ENCODE measurements around the gene GATAD2A. TPM values are rescaled to one million over a fixed set of nuclear protein-coding genes. Genes with fewer than 3 reads are reported as not detected.

The GATAD2A gene
- total RNA-seq, 1 donor from 2014 or later: 91.0 TPM

DNA sequence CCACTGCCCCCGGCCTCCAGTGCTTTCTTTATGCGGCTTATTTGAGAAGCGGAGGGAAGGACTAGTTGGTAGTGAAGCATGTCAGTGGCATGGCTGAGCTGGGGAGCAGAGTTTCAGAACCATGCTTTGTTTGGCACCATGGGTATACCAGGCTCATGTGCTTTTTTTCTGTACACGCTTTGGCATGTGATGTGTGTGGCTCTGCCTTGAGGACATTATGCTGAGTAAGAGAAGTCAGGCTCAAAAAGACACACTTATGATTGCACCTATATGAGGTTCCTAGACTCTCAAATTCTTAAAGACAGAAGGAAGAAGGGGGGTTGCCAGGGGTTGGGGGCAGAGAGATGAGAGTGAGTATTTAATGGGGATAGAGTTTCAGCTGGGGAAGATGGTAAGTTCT is 21.3 kb downstream of the GATAD2A start:
- DNase-seq (ENCODE audit: low spot score, unreplicated experiment): no peak
- H3K27me3 Mint-ChIP-seq: no peaks in the 10 kb centered on the region
- peaks cover 1% of the 10 kb centered on the region for H3K4me1 Mint-ChIP-seq (ENCODE audit: low read depth)
- TF ChIP-seq, protein P1, sequence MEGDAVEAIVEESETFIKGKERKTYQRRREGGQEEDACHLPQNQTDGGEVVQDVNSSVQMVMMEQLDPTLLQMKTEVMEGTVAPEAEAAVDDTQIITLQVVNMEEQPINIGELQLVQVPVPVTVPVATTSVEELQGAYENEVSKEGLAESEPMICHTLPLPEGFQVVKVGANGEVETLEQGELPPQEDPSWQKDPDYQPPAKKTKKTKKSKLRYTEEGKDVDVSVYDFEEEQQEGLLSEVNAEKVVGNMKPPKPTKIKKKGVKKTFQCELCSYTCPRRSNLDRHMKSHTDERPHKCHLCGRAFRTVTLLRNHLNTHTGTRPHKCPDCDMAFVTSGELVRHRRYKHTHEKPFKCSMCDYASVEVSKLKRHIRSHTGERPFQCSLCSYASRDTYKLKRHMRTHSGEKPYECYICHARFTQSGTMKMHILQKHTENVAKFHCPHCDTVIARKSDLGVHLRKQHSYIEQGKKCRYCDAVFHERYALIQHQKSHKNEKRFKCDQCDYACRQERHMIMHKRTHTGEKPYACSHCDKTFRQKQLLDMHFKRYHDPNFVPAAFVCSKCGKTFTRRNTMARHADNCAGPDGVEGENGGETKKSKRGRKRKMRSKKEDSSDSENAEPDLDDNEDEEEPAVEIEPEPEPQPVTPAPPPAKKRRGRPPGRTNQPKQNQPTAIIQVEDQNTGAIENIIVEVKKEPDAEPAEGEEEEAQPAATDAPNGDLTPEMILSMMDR (IDR thresholded peaks at IDR 0.05; ENCODE audit: unreplicated experiment): no peak
- peak overlapping the region; percentile 11 for H3K27ac Mint-ChIP-seq
- H3K9me3 Mint-ChIP-seq (ENCODE audit: low read depth): no peaks in the 10 kb centered on the region
- no peak overlapping the region for H3K4me3 Mint-ChIP-seq (ENCODE audit: low read depth)
- no peaks in the 10 kb centered on the region for H3K36me3 Mint-ChIP-seq (ENCODE audit: insufficient read depth)

DNA sequence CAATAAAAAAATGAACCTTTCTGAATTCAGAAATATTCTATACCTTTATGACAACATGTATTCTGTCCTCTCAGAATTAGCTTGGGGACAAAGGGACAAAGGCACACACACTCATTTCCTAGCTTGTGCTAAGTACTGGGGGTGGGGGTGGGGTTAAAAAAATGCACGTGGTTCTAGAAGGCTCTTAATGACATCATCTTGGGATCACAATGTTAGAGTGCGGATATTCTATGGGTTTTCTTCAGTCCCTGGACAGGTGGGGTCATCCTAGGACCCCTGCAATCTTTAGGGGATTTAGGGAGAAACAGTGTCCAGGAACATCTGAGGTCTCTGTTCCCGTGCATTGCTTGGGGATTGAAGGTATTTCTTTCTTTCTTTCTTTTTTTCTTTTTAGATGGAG is 21.8 kb downstream of the GATAD2A start:
- Mint-ChIP-seq H3K4me1 (ENCODE audit: low read depth) (peaks cover 1% of the 10 kb centered on the region), H3K27ac (no peak overlapping the region), H3K27me3 (no peaks in the 10 kb centered on the region), H3K4me3 (ENCODE audit: low read depth) (no peak overlapping the region), H3K9me3 (ENCODE audit: low read depth) (no peaks in the 10 kb centered on the region), H3K36me3 (ENCODE audit: insufficient read depth) (no peaks in the 10 kb centered on the region)
- TF ChIP-seq, protein P1 (IDR thresholded peaks at IDR 0.05; ENCODE audit: unreplicated experiment): no peak
- no peak for DNase-seq (ENCODE audit: low spot score, unreplicated experiment)

DNA sequence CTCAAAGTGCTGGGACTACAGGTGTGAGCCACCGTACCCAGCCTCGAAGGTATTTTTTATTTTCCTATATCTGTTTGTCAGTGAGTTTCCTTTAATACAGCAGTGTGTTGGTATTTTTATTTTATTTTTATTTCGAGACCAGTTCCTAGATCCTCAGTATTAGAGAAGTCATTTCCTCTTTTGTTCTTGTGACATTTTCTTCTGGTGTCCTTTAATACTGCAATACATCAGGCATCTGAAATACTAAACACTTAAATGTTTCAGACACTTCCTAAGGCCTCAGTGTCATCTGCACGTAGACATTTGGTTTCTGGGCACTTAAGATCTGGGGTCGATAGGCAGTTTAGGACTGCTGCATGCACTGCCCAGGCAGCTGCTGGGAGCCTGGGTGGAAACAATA is 22.5 kb downstream of the GATAD2A start:
- Mint-ChIP-seq H3K36me3 (ENCODE audit: insufficient read depth) (no peaks in the 10 kb centered on the region), H3K27ac (peak overlapping the region; percentile 73), H3K4me3 (ENCODE audit: low read depth) (no peak overlapping the region), H3K9me3 (ENCODE audit: low read depth) (no peaks in the 10 kb centered on the region), H3K4me1 (ENCODE audit: low read depth) (peaks cover 1% of the 10 kb centered on the region), H3K27me3 (no peaks in the 10 kb centered on the region)
- TF ChIP-seq, protein P1 (IDR thresholded peaks at IDR 0.05; ENCODE audit: unreplicated experiment): no peak
- DNase-seq (ENCODE audit: low spot score, unreplicated experiment): no peak

DNA sequence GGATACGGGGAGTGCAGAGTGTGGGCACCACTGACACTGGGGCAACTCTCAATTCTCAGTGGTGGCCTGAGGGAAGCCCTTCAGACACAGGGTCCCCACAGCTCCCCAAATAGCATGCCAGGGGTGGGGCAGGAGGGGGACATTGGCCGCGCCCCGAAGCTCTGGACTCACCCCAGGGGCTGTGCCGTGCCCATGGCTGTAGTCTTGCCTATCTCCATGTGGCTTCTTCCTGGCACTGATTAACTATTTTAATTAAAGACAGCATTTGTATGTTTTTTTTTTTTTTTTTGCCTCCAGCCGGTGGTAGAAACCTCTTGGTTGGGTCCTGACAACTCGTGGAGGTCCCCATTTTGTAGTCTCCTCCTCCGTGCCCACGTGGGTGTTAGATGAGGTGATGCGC is 23.3 kb downstream of the GATAD2A start:
- Mint-ChIP-seq H3K4me1 (ENCODE audit: low read depth) (peaks cover 1% of the 10 kb centered on the region), H3K36me3 (ENCODE audit: insufficient read depth) (no peaks in the 10 kb centered on the region), H3K27me3 (no peaks in the 10 kb centered on the region), H3K4me3 (ENCODE audit: low read depth) (no peak overlapping the region), H3K27ac (peak overlapping the region; percentile 74), H3K9me3 (ENCODE audit: low read depth) (no peaks in the 10 kb centered on the region)
- no peak for DNase-seq (ENCODE audit: low spot score, unreplicated experiment)
- TF ChIP-seq, protein P1 (IDR thresholded peaks at IDR 0.05; ENCODE audit: unreplicated experiment): no peak

DNA sequence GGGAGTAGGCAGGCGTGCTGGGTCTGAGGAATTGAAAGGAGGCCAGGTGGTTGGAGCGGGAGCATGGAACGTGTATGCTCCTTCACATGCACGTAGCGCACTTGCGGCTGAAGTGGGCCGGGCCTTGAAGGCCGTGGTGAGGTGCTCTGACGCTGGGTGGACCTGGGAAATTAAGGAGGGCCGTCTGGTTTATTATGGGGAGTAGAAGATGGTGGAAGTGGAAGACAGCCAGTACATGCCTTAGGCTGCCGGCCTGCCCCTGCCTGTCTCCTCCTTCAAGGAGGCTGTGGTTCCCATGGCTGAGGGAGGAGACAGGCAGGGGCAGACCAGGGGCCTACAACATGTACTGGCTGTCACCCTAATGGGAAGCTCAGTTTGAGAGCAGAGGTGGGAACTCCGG is 23.9 kb downstream of the GATAD2A start:
- H3K27ac Mint-ChIP-seq: peak overlapping the region; percentile 74

More for the DNA sequence above, 23.9 kb downstream of the GATAD2A start:
- TF ChIP-seq, protein P1 (IDR thresholded peaks at IDR 0.05; ENCODE audit: unreplicated experiment): no peak
- Mint-ChIP-seq H3K9me3 (ENCODE audit: low read depth) (no peaks in the 10 kb centered on the region), H3K36me3 (ENCODE audit: insufficient read depth) (no peaks in the 10 kb centered on the region), H3K4me3 (ENCODE audit: low read depth) (no peak overlapping the region), H3K27me3 (no peaks in the 10 kb centered on the region), H3K4me1 (ENCODE audit: low read depth) (peaks cover 3% of the 10 kb centered on the region)
- no peak for DNase-seq (ENCODE audit: low spot score, unreplicated experiment)

All from progenitor cell of endocrine pancreas (in vitro differentiated cells).